ENCODE measurements around the gene KATNAL2.
A peak's percentile ranks its signal among the peaks of the same experiment; 100 is the strongest.

Gene KATNAL2

GRCh38 chr18:47115205-47115604 is 197.8 kb downstream of the KATNAL2 start:
- DNase-seq = no peak

GRCh38 chr18:47118981-47119380 is 201.6 kb downstream of the KATNAL2 start:
- DNase-seq = no peak

GRCh38 chr18:47120428-47120827 is 203.0 kb downstream of the KATNAL2 start:
- peak; percentile 47 for DNase-seq

GRCh38 chr18:47121146-47121545 is 203.7 kb downstream of the KATNAL2 start:
- no peak for DNase-seq

GRCh38 chr18:47141289-47141688 is 223.9 kb downstream of the KATNAL2 start:
- no peak for DNase-seq

- DNase-seq = no peak
These were observed 225.8 kb downstream of the KATNAL2 start for GRCh38 chr18:47143153-47143552.

GRCh38 chr18:47143899-47144485 is 226.6 kb downstream of the KATNAL2 start:
- peak; percentile 40 for DNase-seq

- DNase-seq = no peak
These were observed 228.8 kb downstream of the KATNAL2 start for GRCh38 chr18:47146206-47146605.

GRCh38 chr18:47149457-47150028 is 232.1 kb downstream of the KATNAL2 start:
- peak; percentile 48 for DNase-seq

- peak; percentile 88 for DNase-seq
These were observed 232.8 kb downstream of the KATNAL2 start, which contains the start of gene HDHD2 for GRCh38 chr18:47150029-47150823. Gene HDHD2 (minus strand): TSS chr18:47150500. CDS start chr18:47136439, 14,061 bp downstream.

- no peak for DNase-seq
These were observed 233.5 kb downstream of the KATNAL2 start for GRCh38 chr18:47150824-47151366.

- DNase-seq = peak; percentile 90
These were observed 234.0 kb downstream of the KATNAL2 start for GRCh38 chr18:47151439-47151838.

Measured in hematopoietic multipotent progenitor cell treated with erythropoietin and hydrocortisone succinate and interleukin-3 and kit ligand, for 4 days (in vitro differentiated cells).